Measurements from ENCODE around the gene SIRT3. TPM values are rescaled to one million over a fixed set of nuclear protein-coding genes. Genes with fewer than 3 reads are reported as not detected.

The SIRT3 gene
- total and polyA plus RNA-seq, 2 of the 13 experiments (the other 11 are each of a cell fraction or from before 2014, with no cell fraction given) = 15.1 to 18.2 TPM

GRCh38 chr11:208181-208916 is 27.8 kb downstream of the SIRT3 start:
- Histone ChIP-seq H3K4me2 (ENCODE audit: low read depth, low read length) (peak overlapping the region; percentile 97), H3K27ac (ENCODE audit: extremely low read length, insufficient read depth, low read length) (peak overlapping the region; percentile 96), H3K4me1 (ENCODE audit: insufficient read depth, low read length) (peaks cover 36% of the 10 kb centered on the region), H3K4me3 (replicated peaks in 1 of 3; ENCODE audit: insufficient read depth in 1 of 3, low read depth in 2 of 3, low read length in 3 of 3) (peak overlapping the region; percentile 75 to 90 (median 89)), H3K36me3 (replicated peaks in 1 of 2; ENCODE audit: control insufficient read depth in 1 of 2, insufficient read depth in 2 of 2, low read length in 2 of 2) (peaks cover 31 to 61% of the 10 kb centered on the region in 2 experiments), H2AFZ (ENCODE audit: low read length) (no peak overlapping the region), H3K79me2 (ENCODE audit: insufficient read depth, low read length) (peaks cover 46% of the 10 kb centered on the region), H3K27me3 (ENCODE audit: control insufficient read depth in 1 of 2, insufficient read depth in 2 of 2, low read length in 2 of 2) (no peaks in the 10 kb centered on the region; a peak in 1 of 5 replicates), H3K9ac (ENCODE audit: insufficient read depth, low read depth, low read length) (peak overlapping the region; percentile 100), H4K20me1 (ENCODE audit: insufficient read depth, low read length) (peaks cover 7% of the 10 kb centered on the region; the same call in 1 of the 2 replicates), H3K9me3 (ENCODE audit: low read length) (no peaks in the 10 kb centered on the region)
- intact Hi-C loops (cut with micrococcal nuclease; ENCODE audit: unreplicated experiment) = no loop called here
- in situ Hi-C loops (cut with HindIII; ENCODE audit: extremely low pct_ligation_motif_present, low pct_unique_long_range_greater_than_20kb) = no loop called here
- ATAC-seq (peak; percentile 78), FAIRE-seq (no peak), DNase-seq (ENCODE audit: low spot score) (peak; percentile 55)
- WGBS (ENCODE audit: low lambda C conversion rate) = under 1% methylated on average over 25 of the region's 57 CpGs
- no TSS peak for BruUV-seq (replicated peaks)
- ChIA-PET CTCF (ENCODE audit: low intra/inter-chr PET ratio, low total read pairs) (no interaction called here), POLR2A (interaction anchor here (1.4 to 3.9 kb wide), 3 partner anchors 27 to 298 kb away, joined by 3 to 20 read pairs (median 10); partner anchors contain the start of genes RNH1 and SIRT3)
- TF ChIP-seq GPN1 (CRISPR knock-in tag; IDR thresholded peaks at IDR 0.05; ENCODE audit: borderline replicate concordance) (no peak), ZNF605 (CRISPR knock-in tag; IDR thresholded peaks at IDR 0.05) (no peak), AGO2 (optimal IDR thresholded peaks at IDR 0.05; ENCODE audit: low read depth, low read length) (peak; percentile 78), ZNF33B (CRISPR knock-in tag; IDR thresholded peaks at IDR 0.05) (no peak), NFE2L2 (IDR thresholded peaks at IDR 0.05; ENCODE audit: low read length) (no peak), MAZ (IDR thresholded peaks at IDR 0.05; ENCODE audit: borderline replicate concordance, low read depth, low read length) (peak; percentile 35; the same call in 1 of the 2 replicates), MAZ (CRISPR knock-in tag; IDR thresholded peaks at IDR 0.05; ENCODE audit: low read depth) (no peak; the same call in 1 of the 2 replicates), TCF7 (IDR thresholded peaks at IDR 0.05; ENCODE audit: low read depth) (no peak), STAT5B (CRISPR knock-in tag; IDR thresholded peaks at IDR 0.05) (no peak), SMARCC2 (IDR thresholded peaks at IDR 0.05) (no peak), CCDC6 (CRISPR knock-in tag; IDR thresholded peaks at IDR 0.05) (no peak; the same call in 1 of the 2 replicates), ZNF431 (CRISPR knock-in tag; IDR thresholded peaks at IDR 0.05; ENCODE audit: borderline replicate concordance, low read depth) (no peak), CERS6 (CRISPR knock-in tag; IDR thresholded peaks at IDR 0.05) (no peak), MTA1 (CRISPR knock-in tag; IDR thresholded peaks at IDR 0.05; ENCODE audit: borderline replicate concordance) (0 out of 2 replicates have a peak, but pooled peaks have one; percentile 65), HNRNPK (IDR thresholded peaks at IDR 0.05; ENCODE audit: low read depth, low read length, poor library complexity, severe bottlenecking) (peak; percentile 32), ZNF205 (CRISPR knock-in tag; IDR thresholded peaks at IDR 0.05) (peak; percentile 43; the same call in 1 of the 2 replicates), ZSCAN25 (CRISPR knock-in tag; IDR thresholded peaks at IDR 0.05) (0 out of 2 replicates have a peak, but pooled peaks have one; percentile 21), KDM5A (IDR thresholded peaks at IDR 0.05; ENCODE audit: borderline replicate concordance, low read length) (no peak)
